ES-I3 (cell line): ENCODE measurements around the gene LMO3.

ENCODE experiments used
- H3K36me3 ChIP-seq: 2 replicates; pipeline ENCODE4 v1.6.1; 2013; ENCODE audit warnings: mild to moderate bottlenecking, low read length, control low read depth, moderate library complexity; ENCODE audit not compliant: insufficient read depth
- H3K4me1 ChIP-seq: 2 replicates; pipeline ENCODE4 v1.6.1; 2013; ENCODE audit warnings: mild to moderate bottlenecking, control low read depth, low read length; ENCODE audit not compliant: insufficient read depth
- H3K9ac ChIP-seq: 2 replicates; pipeline ENCODE4 v1.6.1; 2013; ENCODE audit warnings: low read depth, mild to moderate bottlenecking, low read length, moderate library complexity
- H3K9me3 ChIP-seq: 2 replicates; pipeline ENCODE4 v1.6.1; 2013; ENCODE audit warnings: mild to moderate bottlenecking, low read length, moderate library complexity; ENCODE audit not compliant: control insufficient read depth, insufficient read depth

Gene LMO3

GRCh38 chr12:16586350-16587109 lies 19.4 kb downstream of the LMO3 start:
- Histone ChIP-seq H3K36me3 (no peaks in the 10 kb centered on the region), H3K9ac (no peak overlapping the region), H3K9me3 (no peaks in the 10 kb centered on the region), H3K4me1 (no peaks in the 10 kb centered on the region)

DNA sequence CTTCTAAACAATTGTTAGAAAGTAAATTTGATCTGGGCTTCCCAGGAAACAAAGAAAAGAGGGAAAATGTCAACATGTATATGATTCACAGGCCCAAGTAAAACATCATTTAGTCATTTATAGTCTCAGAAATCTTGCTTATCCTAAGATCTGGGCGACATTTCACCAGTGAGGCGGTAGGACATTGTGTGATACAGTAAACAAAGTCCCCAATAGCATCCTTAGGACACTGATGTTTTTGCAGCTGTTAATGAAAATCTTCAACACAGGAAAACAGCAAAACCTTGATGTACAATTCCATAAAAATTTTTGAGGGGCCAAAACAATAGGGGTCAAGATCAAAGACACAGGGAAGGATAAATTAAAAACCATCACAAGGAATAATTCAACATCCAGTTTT lies 20.2 kb downstream of the LMO3 start:
- H3K4me1 ChIP-seq = no peaks in the 10 kb centered on the region
- H3K9ac ChIP-seq = no peak overlapping the region
- H3K36me3 ChIP-seq = no peaks in the 10 kb centered on the region
- H3K9me3 ChIP-seq = no peaks in the 10 kb centered on the region

GRCh38 chr12:16583969-16584745 lies 21.8 kb downstream of the LMO3 start:
- Histone ChIP-seq H3K9me3 (no peaks in the 10 kb centered on the region), H3K9ac (no peak overlapping the region), H3K4me1 (no peaks in the 10 kb centered on the region), H3K36me3 (no peaks in the 10 kb centered on the region)

GRCh38 chr12:16581416-16581815 lies 24.5 kb downstream of the LMO3 start:
- Histone ChIP-seq H3K36me3 (no peaks in the 10 kb centered on the region), H3K4me1 (no peaks in the 10 kb centered on the region), H3K9me3 (no peaks in the 10 kb centered on the region), H3K9ac (no peak overlapping the region)

GRCh38 chr12:16579041-16579440 lies 26.9 kb downstream of the LMO3 start:
- Histone ChIP-seq H3K36me3 (no peaks in the 10 kb centered on the region), H3K9me3 (no peaks in the 10 kb centered on the region), H3K9ac (no peak overlapping the region), H3K4me1 (peaks cover 2% of the 10 kb centered on the region; the same call in 1 of the 2 replicates)

DNA sequence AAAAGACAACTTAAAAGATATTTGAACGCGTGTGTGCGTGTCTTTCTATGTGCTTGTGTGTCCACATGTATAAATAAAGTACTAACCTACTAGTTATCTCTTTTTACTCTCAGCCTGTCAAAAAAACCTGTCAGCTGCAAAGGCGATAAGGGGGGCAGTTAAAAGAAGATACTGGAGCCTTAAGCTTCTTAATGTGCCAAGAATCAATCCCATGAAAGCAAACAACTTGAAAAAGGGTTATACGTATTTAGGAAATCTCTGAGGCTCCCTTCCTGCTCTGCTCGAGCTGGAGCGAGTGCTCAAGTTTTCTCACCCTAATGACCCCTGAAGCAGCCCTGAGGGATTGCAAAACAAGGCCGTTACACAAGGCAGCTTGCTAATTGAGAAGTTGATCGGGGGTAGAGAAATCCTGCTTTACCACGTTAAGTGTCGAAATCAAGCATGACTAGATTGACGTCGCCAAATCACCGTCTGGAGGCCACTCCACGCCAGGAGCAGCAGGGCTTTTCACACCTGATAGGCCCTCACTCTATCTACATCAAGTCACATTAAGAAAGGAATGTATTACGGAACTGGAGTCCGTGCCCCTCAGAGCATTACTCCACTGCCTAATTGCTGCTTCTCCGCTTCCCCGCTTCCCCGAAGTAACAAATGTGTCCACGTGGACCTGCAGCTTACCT lies 32.4 kb downstream of the LMO3 start:
- Histone ChIP-seq H3K4me1 (peaks cover 15% of the 10 kb centered on the region; the same call in 1 of the 2 replicates), H3K9ac (peak overlapping the region; percentile 9; the same call in 1 of the 2 replicates), H3K9me3 (no peaks in the 10 kb centered on the region), H3K36me3 (no peaks in the 10 kb centered on the region)

GRCh38 chr12:16568873-16569272 lies 37.1 kb downstream of the LMO3 start:
- Histone ChIP-seq H3K9me3 (no peaks in the 10 kb centered on the region), H3K4me1 (peaks cover 11% of the 10 kb centered on the region; the same call in 1 of the 2 replicates), H3K36me3 (no peaks in the 10 kb centered on the region), H3K9ac (no peak overlapping the region)

- Histone ChIP-seq H3K4me1 (peaks cover 7% of the 10 kb centered on the region; the same call in 1 of the 2 replicates), H3K36me3 (no peaks in the 10 kb centered on the region), H3K9me3 (no peaks in the 10 kb centered on the region), H3K9ac (no peak overlapping the region)
Observed at GRCh38 chr12:16564675-16565074, 41.3 kb downstream of the LMO3 start.

GRCh38 chr12:16563504-16563903 lies 42.5 kb downstream of the LMO3 start:
- Histone ChIP-seq H3K9ac (no peak overlapping the region), H3K9me3 (no peaks in the 10 kb centered on the region), H3K36me3 (no peaks in the 10 kb centered on the region), H3K4me1 (0 out of 2 replicates have a peak, but pooled peaks cover 3% of the 10 kb centered on the region)

- no peak overlapping the region for H3K9ac ChIP-seq
- H3K9me3 ChIP-seq = no peaks in the 10 kb centered on the region
- 0 out of 2 replicates have a peak, but pooled peaks cover 3% of the 10 kb centered on the region for H3K4me1 ChIP-seq
- H3K36me3 ChIP-seq = no peaks in the 10 kb centered on the region
Observed at GRCh38 chr12:16562921-16563320, 43.0 kb downstream of the LMO3 start.

DNA sequence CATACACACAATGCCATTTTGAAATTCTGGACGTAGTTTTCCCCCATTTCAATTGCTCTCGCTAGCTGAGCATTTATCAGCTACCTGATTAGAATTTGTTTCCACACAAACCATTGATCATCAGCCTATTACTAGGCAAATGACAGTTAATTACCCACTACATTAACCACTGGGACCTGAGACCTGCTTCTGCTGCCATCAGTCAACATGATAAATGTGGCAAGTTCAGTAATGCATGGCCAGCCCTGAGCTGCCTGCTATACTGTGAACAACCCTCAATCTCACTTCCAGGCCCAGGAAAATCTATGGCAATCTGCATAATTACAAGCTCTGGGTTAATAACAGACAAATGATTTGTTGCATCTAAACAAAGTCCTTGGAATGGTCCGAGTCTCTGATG lies 43.5 kb downstream of the LMO3 start:
- no peaks in the 10 kb centered on the region for H3K36me3 ChIP-seq
- no peaks in the 10 kb centered on the region for H3K9me3 ChIP-seq
- 0 out of 2 replicates have a peak, but pooled peaks cover 3% of the 10 kb centered on the region for H3K4me1 ChIP-seq
- H3K9ac ChIP-seq = no peak overlapping the region

DNA sequence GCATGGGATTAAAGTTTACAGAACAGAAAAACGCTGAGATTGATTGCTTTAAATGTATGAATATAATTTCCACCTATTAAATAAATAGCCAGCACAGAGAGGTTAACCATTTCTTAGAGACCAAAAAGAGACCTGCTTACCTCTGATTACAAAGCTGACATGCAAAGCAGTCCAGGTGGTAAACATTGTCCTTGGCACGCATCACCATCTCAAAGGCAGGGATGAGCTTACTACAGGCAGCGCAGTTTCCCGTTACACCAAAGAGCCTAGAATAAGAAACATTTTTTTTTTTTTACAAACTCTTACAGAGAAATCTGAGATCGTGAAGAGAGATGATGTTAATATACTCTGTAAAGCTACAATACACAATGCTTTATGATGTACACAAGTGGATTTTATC lies 45.7 kb downstream of the LMO3 start:
- Histone ChIP-seq H3K9ac (no peak overlapping the region), H3K36me3 (no peaks in the 10 kb centered on the region), H3K4me1 (peaks cover 7% of the 10 kb centered on the region), H3K9me3 (no peaks in the 10 kb centered on the region)

DNA sequence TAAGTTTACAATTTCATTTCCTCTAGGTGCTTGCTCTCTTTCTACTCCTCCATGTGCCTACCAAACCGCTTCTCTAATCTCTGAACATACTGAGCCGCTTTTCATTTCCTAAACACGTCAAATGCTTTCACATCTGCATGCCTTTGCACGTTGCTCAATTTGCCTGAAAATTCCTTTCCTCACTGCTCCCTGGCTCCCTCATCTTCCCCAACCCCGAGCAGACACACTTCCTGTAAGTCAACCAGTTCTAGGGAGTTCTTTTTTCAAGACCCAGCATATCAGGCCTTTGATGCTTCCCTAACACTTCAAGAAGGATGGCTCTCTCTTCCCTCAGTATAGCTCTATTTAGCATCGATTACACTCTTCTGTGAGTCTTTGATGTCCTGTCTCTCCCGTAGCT lies 50.3 kb downstream of the LMO3 start:
- Histone ChIP-seq H3K9ac (no peak overlapping the region), H3K4me1 (peaks cover 11% of the 10 kb centered on the region)

DNA sequence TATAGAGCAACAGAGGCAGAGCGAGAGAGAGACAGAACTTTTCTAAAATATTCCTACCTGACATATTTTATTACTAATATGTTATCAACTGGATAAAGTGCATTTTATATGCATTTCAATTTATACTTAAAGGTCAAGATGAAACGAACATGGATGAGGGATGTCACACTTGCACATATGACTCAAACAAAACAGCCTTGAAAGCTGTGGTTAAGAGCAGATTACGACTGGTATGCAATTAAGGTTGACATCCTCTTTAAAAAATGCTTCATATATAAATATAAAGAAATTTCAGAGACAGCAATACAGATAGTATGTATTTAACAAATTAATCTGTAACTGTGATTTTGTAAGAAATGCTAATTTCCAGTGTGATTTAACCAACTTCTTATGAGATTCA lies 52.5 kb downstream of the LMO3 start:
- Histone ChIP-seq H3K9ac (no peak overlapping the region), H3K9me3 (no peaks in the 10 kb centered on the region), H3K4me1 (peaks cover 8% of the 10 kb centered on the region), H3K36me3 (no peaks in the 10 kb centered on the region)

More for the DNA sequence above, 50.3 kb downstream of the LMO3 start:
- Histone ChIP-seq H3K36me3 (no peaks in the 10 kb centered on the region), H3K9me3 (no peaks in the 10 kb centered on the region)
